Mesendoderm (in vitro differentiated cells): ENCODE results near the gene GMEB1.
"Not testable (repeated sequence)": the region's sequence is repeated elsewhere in the genome, so short reads cannot be mapped to it uniquely, and the experiment has no call there.

Source experiments
- DNase-seq: peaks from one replicate; pipeline ENCODE4 v3.0.0; 2013
- H2AK5ac ChIP-seq: 2 replicates; pipeline ENCODE4 v1.6.1; 2013; ENCODE audit warnings: low read length, inconsistent platforms
- H2BK120ac ChIP-seq: 2 replicates; pipeline ENCODE4 v1.6.1; 2013; ENCODE audit warnings: low read depth, mild to moderate bottlenecking, low read length, moderate library complexity, mixed read lengths
- H2BK15ac ChIP-seq: replicated peaks from 2 replicates; pipeline ENCODE4 v1.6.1; 2013; ENCODE audit warnings: low read depth, mild to moderate bottlenecking, moderate library complexity
- H2BK5ac ChIP-seq: 2 replicates; pipeline ENCODE4 v1.6.1; 2013; ENCODE audit warnings: low read length, inconsistent platforms
- H3K18ac ChIP-seq: 2 replicates; pipeline ENCODE4 v1.6.1; 2013; ENCODE audit warnings: mild to moderate bottlenecking, low read length, mixed read lengths
- H3K23ac ChIP-seq: one replicate; pipeline ENCODE4 v1.6.1; 2013; ENCODE audit warnings: low read length
- H3K27ac ChIP-seq: 2 replicates; pipeline ENCODE4 v1.5.1; 2013; ENCODE audit warnings: low read depth, mild to moderate bottlenecking, inconsistent platforms, low read length, moderate library complexity
- H3K27me3 ChIP-seq: 2 replicates; pipeline ENCODE4 v1.6.1; 2013; ENCODE audit warnings: low read length, control low read depth, mild to moderate bottlenecking, inconsistent platforms; ENCODE audit not compliant: insufficient read depth, poor library complexity
- H3K36me3 ChIP-seq: 2 replicates; pipeline ENCODE4 v1.6.1; 2013; ENCODE audit warnings: low read length, inconsistent platforms; ENCODE audit not compliant: control insufficient read depth, insufficient read depth
- H3K4ac ChIP-seq: one replicate; pipeline ENCODE4 v1.6.1; 2013; ENCODE audit warnings: low read depth, mild to moderate bottlenecking, low read length, moderate library complexity
- H3K4me1 ChIP-seq: 2 replicates; pipeline ENCODE4 v1.6.1; 2013; ENCODE audit warnings: low read depth, low read length, inconsistent platforms; ENCODE audit not compliant: control insufficient read depth
- H3K4me2 ChIP-seq: 2 replicates; pipeline ENCODE4 v1.6.1; 2013; ENCODE audit warnings: low read length
- H3K4me3 ChIP-seq: 2 replicates; pipeline ENCODE4 v1.5.1; 2013; ENCODE audit warnings: mild to moderate bottlenecking, low read length
- H3K56ac ChIP-seq: one replicate; pipeline ENCODE4 v1.6.1; 2013; ENCODE audit warnings: low read length
- H3K79me1 ChIP-seq: 2 replicates; pipeline ENCODE4 v1.6.1; 2013; ENCODE audit warnings: low read length, inconsistent platforms
- H3K79me2 ChIP-seq: 2 replicates; pipeline ENCODE4 v1.6.1; 2013; ENCODE audit warnings: mild to moderate bottlenecking, low read length; ENCODE audit not compliant: control insufficient read depth, insufficient read depth
- H3K9ac ChIP-seq: 2 replicates; pipeline ENCODE4 v1.6.1; 2013; ENCODE audit warnings: low read length, inconsistent platforms
- H4K5ac ChIP-seq: one replicate; pipeline ENCODE4 v1.6.1; 2013; ENCODE audit warnings: low read length
- H4K8ac ChIP-seq: one replicate; pipeline ENCODE4 v1.6.1; 2013; ENCODE audit warnings: low read depth, mild to moderate bottlenecking, control low read depth, low read length, moderate library complexity
- WGBS: extraction: QIAGEN DNeasy Blood & Tissue Kit; methylation state at CpG from one replicate; pipeline ENCODE4 v1.1.7; 2013; ENCODE audit warnings: low lambda C conversion rate, missing lambda C conversion rate; ENCODE audit not compliant: insufficient coverage; ENCODE audit errors: extremely low coverage; 5-methylcytosine and 5-hydroxymethylcytosine counted together

Gene GMEB1

GRCh38 chr1:28663871-28664470 is 4.6 kb upstream of the GMEB1 start:
- Histone ChIP-seq H3K56ac (peak overlapping the region; percentile 25), H3K4ac (no peak overlapping the region), H4K5ac (no peak overlapping the region), H3K18ac (no peak overlapping the region), H3K27me3 (no peaks in the 10 kb centered on the region), H2BK15ac (no peak overlapping the region), H3K36me3 (no peaks in the 10 kb centered on the region), H2BK5ac (no peak overlapping the region), H3K27ac (no peak overlapping the region), H3K4me1 (no peaks in the 10 kb centered on the region), H2AK5ac (no peak overlapping the region), H3K4me3 (no peak overlapping the region), H3K23ac (no peak overlapping the region), H3K79me1 (no peaks in the 10 kb centered on the region), H4K8ac (no peak overlapping the region), H3K9ac (no peak overlapping the region), H2BK120ac (no peak overlapping the region), H3K79me2 (no peaks in the 10 kb centered on the region), H3K4me2 (no peak overlapping the region)
- WGBS, result no CpG with 5 or more reads among the region's 7 CpGs
- DNase-seq, result no peak

GRCh38 chr1:28666806-28667205 is 1.8 kb upstream of the GMEB1 start:
- H3K18ac ChIP-seq, result no peak overlapping the region
- WGBS, result no CpG with 5 or more reads among the region's 12 CpGs
- no peaks in the 10 kb centered on the region for H3K79me1 ChIP-seq
- H3K9ac ChIP-seq, result no peak overlapping the region
- no peak overlapping the region for H2AK5ac ChIP-seq
- H4K5ac ChIP-seq, result no peak overlapping the region
- H3K4me1 ChIP-seq, result peaks cover 3% of the 10 kb centered on the region
- H2BK120ac ChIP-seq, result no peak overlapping the region
- no peak overlapping the region for H4K8ac ChIP-seq
- H3K4ac ChIP-seq, result no peak overlapping the region
- no peak overlapping the region for H3K4me2 ChIP-seq
- no peak overlapping the region for H2BK5ac ChIP-seq
- H3K27me3 ChIP-seq, result no peaks in the 10 kb centered on the region
- H3K27ac ChIP-seq, result no peak overlapping the region
- no peaks in the 10 kb centered on the region for H3K36me3 ChIP-seq
- H3K79me2 ChIP-seq, result peaks cover 12% of the 10 kb centered on the region
- no peak overlapping the region for H3K23ac ChIP-seq
- no peak overlapping the region for H3K4me3 ChIP-seq
- no peak overlapping the region for H2BK15ac ChIP-seq
- H3K56ac ChIP-seq, result no peak overlapping the region
- no peak for DNase-seq

DNA sequence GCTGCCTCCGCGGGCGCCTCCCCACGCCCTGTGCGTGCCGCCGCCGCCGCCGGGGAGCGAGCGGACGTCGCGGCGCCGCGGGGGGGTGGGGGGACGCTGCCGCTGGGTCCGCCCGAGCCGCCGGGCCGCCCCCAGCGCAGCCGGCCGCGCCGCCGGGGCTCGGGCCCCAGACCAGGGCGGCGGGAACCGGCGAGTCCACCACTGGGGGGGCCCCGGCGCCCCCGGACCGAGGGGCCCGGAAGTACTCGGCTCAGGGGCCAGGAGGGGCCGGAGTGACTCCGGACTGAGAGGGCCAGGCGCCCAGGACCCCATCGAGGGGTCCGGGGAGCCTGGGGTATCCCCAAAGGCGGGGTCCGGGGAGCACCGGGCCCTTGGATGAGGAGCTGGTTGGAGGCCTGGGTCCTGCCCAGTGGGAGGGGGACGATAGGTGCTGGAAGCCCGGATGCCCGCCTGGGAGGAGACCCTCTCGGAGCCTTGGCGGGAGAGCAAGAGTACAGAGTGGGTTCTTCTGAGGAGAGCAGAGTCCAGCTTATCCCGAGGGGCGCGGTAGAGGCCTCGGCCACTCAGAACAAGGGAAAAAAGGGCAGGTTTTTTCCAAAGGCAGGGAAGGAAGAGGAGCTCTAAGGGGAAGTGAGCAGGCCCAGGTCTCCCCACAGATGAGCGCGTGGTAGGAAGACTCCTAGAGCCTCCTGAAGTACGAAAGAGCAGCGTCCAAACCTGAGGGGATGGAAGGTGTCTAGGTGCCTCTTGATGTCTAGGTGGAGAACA is 556 bp downstream of the GMEB1 start:
- Histone ChIP-seq H3K4me1 (peaks cover 3% of the 10 kb centered on the region), H3K4me2 (peak overlapping the region; percentile 86), H3K27ac (peak overlapping the region; percentile 100), H3K9ac (peak overlapping the region; percentile 95), H3K27me3 (no peaks in the 10 kb centered on the region), H4K8ac (peak overlapping the region; percentile 97), H3K56ac (peak overlapping the region; percentile 95), H3K4me3 (peak overlapping the region; percentile 84), H3K79me1 (no peaks in the 10 kb centered on the region), H3K4ac (peak overlapping the region; percentile 99), H2BK15ac (peak overlapping the region; percentile 8), H3K36me3 (no peaks in the 10 kb centered on the region), H3K18ac (peak overlapping the region; percentile 100), H3K79me2 (peaks cover 12% of the 10 kb centered on the region), H3K23ac (peak overlapping the region; percentile 20), H4K5ac (no peak overlapping the region), H2BK5ac (peak overlapping the region; percentile 5), H2AK5ac (no peak overlapping the region), H2BK120ac (peak overlapping the region; percentile 99)
- WGBS, result no CpG with 5 or more reads among the region's 63 CpGs
- peak; percentile 66 for DNase-seq

GRCh38 chr1:28671254-28671780 is 2.7 kb downstream of the GMEB1 start:
- no peaks in the 10 kb centered on the region for H3K27me3 ChIP-seq
- H2BK5ac ChIP-seq, result no peak overlapping the region
- peaks cover 12% of the 10 kb centered on the region for H3K79me2 ChIP-seq
- no peak overlapping the region for H2BK15ac ChIP-seq
- H3K4me3 ChIP-seq, result no peak overlapping the region
- H2BK120ac ChIP-seq, result no peak overlapping the region
- H4K8ac ChIP-seq, result no peak overlapping the region
- H3K18ac ChIP-seq, result no peak overlapping the region
- H4K5ac ChIP-seq, result no peak overlapping the region
- H3K27ac ChIP-seq, result no peak overlapping the region
- H2AK5ac ChIP-seq, result no peak overlapping the region
- H3K4me1 ChIP-seq, result peaks cover 3% of the 10 kb centered on the region
- no CpG with 5 or more reads among the region's 20 CpGs for WGBS
- H3K23ac ChIP-seq, result no peak overlapping the region
- H3K4me2 ChIP-seq, result no peak overlapping the region
- H3K79me1 ChIP-seq, result no peaks in the 10 kb centered on the region
- no peak overlapping the region for H3K56ac ChIP-seq
- no peaks in the 10 kb centered on the region for H3K36me3 ChIP-seq
- DNase-seq, result no peak
- H3K9ac ChIP-seq, result no peak overlapping the region
- H3K4ac ChIP-seq, result no peak overlapping the region

- H3K27ac ChIP-seq, H3K36me3 ChIP-seq, H3K27me3 ChIP-seq, H3K4me3 ChIP-seq, H3K4ac ChIP-seq, H3K9ac ChIP-seq, H3K4me1 ChIP-seq, H4K8ac ChIP-seq, H2BK5ac ChIP-seq, H2AK5ac ChIP-seq, H3K79me1 ChIP-seq, DNase-seq, H2BK120ac ChIP-seq, H3K56ac ChIP-seq, H4K5ac ChIP-seq, H3K4me2 ChIP-seq, H3K23ac ChIP-seq, H3K18ac ChIP-seq, H2BK15ac ChIP-seq: not testable (repeated sequence)
- WGBS, result no CpG with 5 or more reads among the region's 15 CpGs
- peaks cover 12% of the 10 kb centered on the region for H3K79me2 ChIP-seq
Observed at GRCh38 chr1:28672971-28673370, 4.4 kb downstream of the GMEB1 start.
